Activated CD8-positive, alpha-beta memory T cell treated with anti-CD3 and anti-CD28 coated beads for 36 hours (primary cell): Measurements from ENCODE around the gene RSAD2. TPM values are rescaled to one million over a fixed set of nuclear protein-coding genes. Genes with fewer than 3 reads are reported as not detected.
"Not testable (repeated sequence)": the region's sequence is repeated elsewhere in the genome, so short reads cannot be mapped to it uniquely, and the experiment has no call there.

Experiments used
- CTCF ChIA-PET: fragments of 350-600 bp; sonication (Branson Sonifier 250); formaldehyde crosslinking; loops from one replicate; lab custom pipeline; 2021; ENCODE audit warnings: antibody characterized with exemption; lab: Charles Lee
- POLR2A ChIA-PET: fragments of 350-600 bp; sonication (Branson Sonifier 250); formaldehyde crosslinking; loops from one replicate; lab custom pipeline; 2021; ENCODE audit warnings: antibody characterized with exemption; lab: Charles Lee
- total RNA-seq, 2 experiments: library from RNA; stranded (reverse); gene quantifications; one replicate each; pipeline ENCODE4 v1.2.3, GENCODE V29; 2021

Gene RSAD2
- total RNA-seq, 2 experiments from 2014 or later, result 0.17 to 0.42 TPM

- ChIA-PET CTCF (interaction anchor here (0.6 to 1.2 kb wide), 2 partner anchors 9 to 10 kb away, joined by 3 to 4 read pairs; no protein-coding TSS in a partner anchor), POLR2A (no interaction called here)
These were observed 10.2 kb downstream of the RSAD2 start for GRCh38 chr2:6887751-6888192.

- CTCF ChIA-PET, result interaction anchor here (1.2 kb wide), 1 partner anchor 8 kb away, joined by 4 read pairs; no protein-coding TSS in a partner anchor
- POLR2A ChIA-PET, result no interaction called here
These were observed 11.1 kb downstream of the RSAD2 start for GRCh38 chr2:6888724-6889123.

- ChIA-PET CTCF (interaction anchor here (2.5 kb wide), 1 partner anchor 150 kb away, joined by 8 read pairs; no protein-coding TSS in a partner anchor), POLR2A (no interaction called here)
These were observed 16.4 kb downstream of the RSAD2 start for GRCh38 chr2:6893876-6894482.

DNA sequence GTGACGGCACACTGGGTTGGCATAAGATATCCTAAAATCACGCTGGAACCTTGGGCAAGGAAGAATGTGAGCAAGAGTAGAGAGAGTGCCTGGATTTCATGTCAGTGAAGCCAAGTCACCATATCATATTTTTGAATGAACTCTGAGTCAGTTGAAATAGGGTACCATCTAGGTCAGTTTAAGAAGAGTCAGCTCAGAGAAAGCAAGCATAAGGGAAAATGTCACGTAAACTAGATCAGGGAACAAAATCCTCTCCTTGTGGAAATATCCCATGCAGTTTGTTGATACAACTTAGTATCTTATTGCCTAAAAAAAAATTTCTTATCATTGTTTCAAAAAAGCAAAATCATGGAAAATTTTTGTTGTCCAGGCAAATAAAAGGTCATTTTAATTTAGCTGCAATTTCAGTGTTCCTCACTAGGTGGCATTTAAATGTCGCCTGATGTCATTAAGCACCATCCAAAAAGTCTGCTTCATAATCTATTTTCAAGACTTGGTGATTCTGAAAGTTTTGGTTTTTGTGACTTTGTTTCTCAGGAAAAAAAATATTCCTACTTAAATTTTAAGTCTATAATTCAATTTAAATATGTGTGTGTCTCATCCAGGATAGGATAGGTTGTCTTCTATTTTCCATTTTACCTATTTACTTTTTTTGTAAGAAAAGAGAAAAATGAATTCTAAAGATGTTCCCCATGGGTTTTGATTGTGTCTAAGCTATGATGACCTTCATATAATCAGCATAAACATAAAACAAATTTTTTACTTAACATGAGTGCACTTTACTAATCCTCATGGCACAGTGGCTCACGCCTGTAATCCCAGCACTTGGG, 19.6 kb downstream of the RSAD2 start:
- ChIA-PET POLR2A (no interaction called here), CTCF (interaction anchor here (0.8 to 2.4 kb wide), 10 partner anchors 9 to 147 kb away, joined by 3 to 16 read pairs (median 3); no protein-coding TSS in a partner anchor)

GRCh38 chr2:6902581-6902980, 25.0 kb downstream of the RSAD2 start:
- CTCF ChIA-PET, POLR2A ChIA-PET: not testable (repeated sequence)

DNA sequence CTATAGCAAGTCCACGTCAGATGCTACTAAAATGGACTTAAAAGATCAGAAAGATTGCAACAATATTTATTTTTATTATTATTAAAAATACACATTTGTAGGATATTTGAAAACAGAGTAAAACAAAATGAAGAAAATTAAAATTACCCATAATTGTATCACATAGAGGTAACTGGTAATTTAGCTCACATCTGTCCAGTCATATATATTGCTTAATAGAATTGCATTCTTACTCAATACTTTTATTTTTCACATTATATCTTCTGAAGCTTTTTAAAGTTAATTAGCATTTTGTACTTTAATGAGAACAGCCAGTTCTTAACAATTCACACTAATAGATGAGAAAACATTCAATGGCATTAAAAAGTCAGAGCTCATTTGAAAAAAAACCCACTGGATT, 28.1 kb downstream of the RSAD2 start:
- CTCF ChIA-PET, result interaction anchor here (0.8 to 2.3 kb wide), 4 partner anchors 8 to 138 kb away, joined by 3 to 6 read pairs (median 4); no protein-coding TSS in a partner anchor
- POLR2A ChIA-PET, result interaction anchor here (0.9 kb wide), 1 partner anchor 9 kb away, joined by 4 read pairs; no protein-coding TSS in a partner anchor

DNA sequence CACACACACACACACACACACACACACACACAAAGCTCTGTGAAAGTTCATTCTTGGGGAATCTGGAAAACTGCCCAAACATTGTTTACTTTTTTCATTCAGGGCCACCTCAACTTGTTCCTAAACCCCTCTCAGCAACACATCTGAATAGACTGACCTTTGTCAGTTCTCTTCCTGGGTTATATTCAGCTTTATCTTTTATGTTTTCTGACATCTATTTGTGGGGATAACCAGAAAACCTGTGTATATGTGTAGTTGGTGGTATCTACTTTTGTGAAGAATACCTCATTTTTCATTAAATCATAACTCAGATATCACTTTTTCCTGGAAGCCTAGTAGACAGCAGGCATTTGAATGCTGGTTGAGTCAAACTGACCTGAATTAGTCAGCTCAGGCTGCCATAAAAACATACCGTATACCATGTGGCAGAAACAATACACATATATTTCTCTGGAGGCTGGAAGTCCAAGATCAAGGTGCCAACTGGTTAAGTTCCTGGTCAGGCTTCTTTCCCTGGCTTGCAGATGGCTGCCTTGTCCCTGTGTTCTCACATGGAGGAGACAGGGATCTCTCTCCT, 28.7 kb downstream of the RSAD2 start:
- POLR2A ChIA-PET, result interaction anchor here (0.9 kb wide), 1 partner anchor 9 kb away, joined by 4 read pairs; no protein-coding TSS in a partner anchor
- CTCF ChIA-PET, result interaction anchor here (0.8 to 2.3 kb wide), 4 partner anchors 9 to 137 kb away, joined by 3 to 6 read pairs (median 4); partner anchors contain the start of gene RNF144A

- ChIA-PET CTCF (interaction anchor here (1.0 kb wide), 1 partner anchor 9 kb away, joined by 5 read pairs; the partner anchor contains the start of gene RNF144A), POLR2A (no interaction called here)
These were observed 30.7 kb downstream of the RSAD2 start for GRCh38 chr2:6908291-6908690.

- POLR2A ChIA-PET, result interaction anchor here (0.6 kb wide), 1 partner anchor 14 kb away, joined by 5 read pairs; no protein-coding TSS in a partner anchor
These were observed 32.1 kb downstream of the RSAD2 start for GRCh38 chr2:6909431-6910385.

DNA sequence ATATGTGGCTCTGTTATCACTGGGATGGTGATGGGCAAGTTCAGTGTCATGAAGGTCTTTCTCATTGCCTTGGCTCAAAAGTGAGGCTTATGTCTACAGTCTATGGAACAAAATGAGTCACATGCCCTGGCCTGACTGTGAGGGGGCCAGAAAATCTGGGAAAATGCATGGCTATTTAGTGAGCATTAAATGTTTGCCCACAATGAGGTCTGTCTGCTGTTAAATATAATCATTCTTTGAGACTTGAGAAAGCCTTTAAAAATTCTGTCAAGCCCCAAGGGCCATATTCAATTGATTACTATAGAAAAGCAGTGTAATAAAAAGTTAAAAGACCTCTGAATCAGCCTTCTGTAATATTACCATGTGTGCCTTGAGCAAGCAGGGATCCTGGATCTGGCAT, 34.1 kb downstream of the RSAD2 start:
- POLR2A ChIA-PET, result no interaction called here

More at GRCh38 chr2:6909431-6910385, 32.1 kb downstream of the RSAD2 start:
- CTCF ChIA-PET, result interaction anchor here (1.2 to 1.6 kb wide), 2 partner anchors 12 to 36 kb away, joined by 3 to 4 read pairs; no protein-coding TSS in a partner anchor

DNA sequence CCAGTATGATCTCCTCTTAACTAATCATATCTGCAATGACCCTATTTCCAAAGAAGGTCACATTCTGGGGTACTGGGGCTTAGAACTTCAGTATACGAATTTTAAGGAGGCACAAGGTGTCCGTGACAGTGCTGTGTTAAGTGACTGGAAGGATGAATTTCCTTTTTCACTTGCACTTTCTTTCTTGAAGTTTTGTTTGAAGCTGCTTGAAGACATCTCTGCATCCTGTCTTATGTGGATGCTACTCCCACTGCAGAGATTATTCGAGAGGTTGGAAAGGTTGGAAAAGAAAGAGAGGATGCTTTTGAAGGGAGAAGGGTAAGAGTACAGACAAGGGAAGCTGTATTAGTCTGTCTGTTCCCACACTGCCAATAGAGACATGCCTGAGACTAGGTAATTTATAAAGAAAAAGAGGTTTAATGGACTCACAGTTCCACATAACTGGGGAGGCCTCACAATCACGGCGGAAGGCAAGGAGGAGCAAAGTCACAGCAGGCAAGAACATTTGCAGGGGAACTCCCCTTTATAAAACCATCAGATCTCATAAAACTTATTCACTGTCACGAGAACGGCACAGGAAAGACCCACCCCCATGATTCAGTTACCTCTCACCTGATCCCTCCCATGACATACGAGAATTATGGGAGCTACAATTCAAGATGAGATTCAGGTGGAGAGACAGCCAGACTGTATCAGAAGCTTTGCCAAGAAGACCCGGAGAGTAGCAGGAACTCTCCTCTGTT, 36.0 kb downstream of the RSAD2 start:
- POLR2A ChIA-PET, result no interaction called here

More for the DNA sequence above, 34.1 kb downstream of the RSAD2 start:
- CTCF ChIA-PET, result no interaction called here

DNA sequence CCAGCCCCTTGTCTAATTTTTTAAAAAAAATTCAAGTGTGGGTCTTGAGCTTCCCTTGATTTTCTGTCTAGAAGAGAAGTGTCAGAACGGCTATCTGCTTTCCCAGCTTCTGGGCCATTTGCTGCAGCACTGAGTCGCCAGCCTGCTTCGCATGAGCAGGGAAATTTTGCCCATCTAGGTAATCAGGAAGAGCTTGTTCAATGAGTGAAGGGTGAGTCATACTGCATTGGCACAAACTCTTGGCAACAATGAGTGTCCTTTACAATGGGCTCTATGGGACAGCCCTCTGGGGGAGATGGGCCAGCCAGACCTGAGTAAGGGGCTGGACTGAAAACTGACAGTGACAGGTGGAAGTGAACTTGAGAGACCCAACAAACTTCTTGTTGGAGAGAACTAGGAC, 37.3 kb downstream of the RSAD2 start:
- POLR2A ChIA-PET, result interaction anchor here (1.2 kb wide), 1 partner anchor 9 kb away, joined by 4 read pairs; no protein-coding TSS in a partner anchor
- CTCF ChIA-PET, result interaction anchor here (0.9 to 1.6 kb wide), 4 partner anchors 9 to 38 kb away, joined by 3 to 6 read pairs (median 4); partner anchors contain the start of gene RSAD2

More for the DNA sequence above, 36.0 kb downstream of the RSAD2 start:
- CTCF ChIA-PET, result interaction anchor here (1.3 kb wide), 1 partner anchor 33 kb away, joined by 3 read pairs; no protein-coding TSS in a partner anchor

DNA sequence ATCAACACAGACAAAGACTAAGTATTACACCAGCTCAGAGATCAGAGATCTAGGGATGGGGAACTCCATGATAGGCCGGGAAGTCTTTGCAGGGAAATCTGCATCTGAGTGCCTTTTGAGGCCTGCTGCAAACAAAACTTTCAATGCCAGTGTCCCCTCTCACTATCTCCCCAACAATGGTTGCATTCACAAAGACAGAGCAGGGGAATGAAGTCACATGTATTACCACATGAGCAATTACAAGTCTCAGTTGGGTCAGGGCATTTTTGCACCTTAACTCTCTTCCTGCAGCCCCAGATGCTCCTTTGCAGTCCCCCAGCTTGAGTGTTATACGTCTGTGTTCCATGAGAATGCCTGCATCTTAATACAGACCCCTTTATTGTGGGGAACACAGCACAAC, 37.8 kb downstream of the RSAD2 start:
- POLR2A ChIA-PET, result interaction anchor here (1.2 kb wide), 1 partner anchor 9 kb away, joined by 4 read pairs; no protein-coding TSS in a partner anchor
- CTCF ChIA-PET, result interaction anchor here (0.9 to 1.6 kb wide), 5 partner anchors 10 to 79 kb away, joined by 3 to 6 read pairs (median 4); partner anchors contain the start of gene RSAD2

DNA sequence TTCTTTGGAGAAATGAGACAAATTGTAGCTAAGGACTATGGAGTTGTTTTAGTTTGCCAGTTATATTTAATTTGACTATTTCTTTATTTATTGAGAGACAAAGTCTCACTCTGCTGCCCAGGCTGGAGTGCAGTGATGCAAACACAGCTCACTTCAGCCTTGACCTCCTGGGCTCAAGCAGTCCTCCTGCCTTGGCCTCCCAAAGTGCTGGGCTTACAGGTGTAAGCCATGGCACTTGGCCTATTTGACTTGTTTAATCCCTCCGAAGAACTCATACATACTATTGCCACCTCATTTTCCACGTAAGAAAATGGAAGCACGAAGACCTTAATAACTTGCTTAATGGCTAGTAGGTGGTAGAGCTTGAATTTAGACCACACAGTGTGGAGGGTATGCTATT, 38.6 kb downstream of the RSAD2 start:
- CTCF ChIA-PET, result interaction anchor here (1.0 to 1.6 kb wide), 5 partner anchors 11 to 78 kb away, joined by 3 to 6 read pairs (median 5); no protein-coding TSS in a partner anchor
- POLR2A ChIA-PET, result no interaction called here

DNA sequence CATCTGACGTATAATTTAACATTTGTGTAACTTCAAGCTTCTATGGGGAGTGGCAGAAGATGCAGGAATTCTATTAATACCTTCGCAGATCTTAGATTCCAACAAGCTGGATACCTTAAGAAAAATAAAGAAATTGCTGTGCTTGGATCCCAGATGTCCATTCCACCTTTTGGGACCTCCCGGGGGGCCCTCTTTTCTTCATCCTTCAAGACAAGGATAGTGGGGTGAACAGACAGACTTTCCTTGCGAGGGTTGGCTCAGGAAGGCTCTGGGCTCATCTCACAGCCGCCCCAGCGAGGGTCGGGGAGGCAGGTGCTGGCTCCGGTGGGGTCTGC, 39.1 kb downstream of the RSAD2 start:
- POLR2A ChIA-PET, result no interaction called here
- CTCF ChIA-PET, result interaction anchor here (0.9 to 1.6 kb wide), 6 partner anchors 8 to 78 kb away, joined by 3 to 6 read pairs (median 4); no protein-coding TSS in a partner anchor

DNA sequence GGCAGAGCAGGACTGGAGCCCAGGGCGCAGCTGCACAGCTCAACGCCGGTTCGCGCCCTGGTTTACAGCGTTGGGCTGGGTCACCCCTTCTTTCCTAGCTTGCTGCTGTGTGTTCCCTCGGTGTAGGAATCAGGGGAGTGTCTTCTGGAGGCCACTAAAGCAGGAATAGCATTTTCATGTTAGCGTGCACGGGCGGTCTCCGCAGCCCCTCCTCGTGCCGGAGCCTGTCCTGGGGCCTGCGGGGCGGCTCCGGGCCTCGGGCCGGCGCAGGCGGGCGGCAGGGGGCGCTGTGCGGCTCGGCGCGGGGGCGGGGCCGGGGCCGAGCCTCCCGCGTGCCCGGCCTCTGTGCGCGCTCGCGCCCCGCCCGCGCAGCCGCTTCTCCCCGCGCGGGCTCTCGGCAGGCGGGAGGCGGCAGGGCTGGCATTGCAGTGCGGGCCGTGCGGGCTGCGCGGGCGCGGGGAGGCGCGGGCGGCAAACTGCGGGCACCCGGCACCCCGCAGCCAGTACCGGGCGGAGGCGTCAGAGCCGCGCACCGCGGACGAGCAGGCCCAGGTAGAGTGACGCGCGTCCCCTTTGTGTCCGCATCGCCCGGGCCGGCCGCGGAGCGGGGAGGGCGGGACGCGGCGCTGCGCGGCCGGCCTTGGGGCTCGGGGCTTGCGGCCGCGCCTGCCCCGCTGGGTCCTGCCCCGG, 39.6 kb downstream of the RSAD2 start, which contains the start of gene RNF144A:
RNF144A (plus strand) TSS at position 342 of the 690 bp plus-strand sequence. CDS start 79,515 bp downstream, outside the sequence.
- ChIA-PET POLR2A (no interaction called here), CTCF (interaction anchor here (0.9 to 1.6 kb wide), 6 partner anchors 9 to 77 kb away, joined by 3 to 6 read pairs (median 4); no protein-coding TSS in a partner anchor)
